GM18909 (cell line): ENCODE data around the gene RPL13A.
A peak's percentile ranks its signal among the peaks of the same experiment; 100 is the strongest.

Experiments used
- ATAC-seq: cut with Tn5 transposase; IDR thresholded peaks from one replicate; pipeline ENCODE4 v1.9.1; 2021; ENCODE audit warnings: mild to moderate bottlenecking; ENCODE audit not compliant: unreplicated experiment, poor library complexity

Gene RPL13A

DNA sequence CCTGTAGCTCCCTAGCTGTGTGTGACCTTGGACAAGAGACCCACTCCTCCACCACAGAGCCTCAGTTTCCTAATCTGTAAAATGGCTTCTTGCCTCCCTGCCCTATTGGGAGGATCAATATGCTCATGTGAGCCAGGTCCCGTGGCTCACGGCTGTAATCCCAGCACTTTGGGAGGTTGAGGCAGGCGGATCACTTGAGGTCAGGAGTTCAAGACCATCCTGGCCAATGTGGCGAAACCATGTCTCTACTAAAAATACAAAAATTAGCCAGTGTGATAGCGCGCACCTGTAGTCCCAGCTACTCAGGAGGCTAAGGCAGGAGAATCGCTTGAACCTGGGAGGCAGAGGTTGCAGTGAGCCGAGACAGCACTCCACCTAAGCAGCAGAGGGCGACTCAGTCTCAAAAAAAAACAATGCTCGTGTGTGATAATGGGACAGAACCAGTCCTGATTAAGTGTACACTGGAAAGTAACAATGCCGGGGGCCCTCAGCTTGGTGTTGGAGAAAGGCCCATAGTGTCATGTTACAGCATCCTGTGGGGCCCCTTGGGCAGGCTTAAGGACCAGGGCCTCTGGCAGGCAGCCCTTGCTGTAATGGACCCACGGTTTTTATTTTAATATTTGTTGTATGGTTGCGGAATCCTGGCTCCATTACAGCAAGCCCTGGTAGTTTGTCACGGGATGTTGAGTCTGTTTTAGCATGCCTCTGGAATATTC is 15.6 kb downstream of the RPL13A start:
- ATAC-seq: no peak

DNA sequence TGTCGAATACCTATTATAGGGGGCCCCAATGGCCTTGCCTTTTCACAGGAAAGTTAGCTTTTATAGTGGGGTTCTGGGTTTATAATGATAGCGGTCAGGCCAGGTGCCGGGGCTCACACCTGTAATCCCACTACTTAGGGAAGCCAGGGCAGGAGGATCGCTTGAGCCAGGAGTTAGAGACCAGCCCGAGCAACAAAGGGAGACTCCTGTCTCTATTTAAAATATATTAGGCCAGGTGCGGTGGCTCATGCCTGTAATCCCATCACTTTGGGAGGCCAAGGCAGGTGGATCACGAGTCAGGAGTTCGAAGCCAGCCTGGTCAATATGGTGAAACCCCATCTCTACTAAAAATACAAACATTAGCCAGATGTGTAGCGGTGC is 16.2 kb downstream of the RPL13A start:
- no peak for ATAC-seq

DNA sequence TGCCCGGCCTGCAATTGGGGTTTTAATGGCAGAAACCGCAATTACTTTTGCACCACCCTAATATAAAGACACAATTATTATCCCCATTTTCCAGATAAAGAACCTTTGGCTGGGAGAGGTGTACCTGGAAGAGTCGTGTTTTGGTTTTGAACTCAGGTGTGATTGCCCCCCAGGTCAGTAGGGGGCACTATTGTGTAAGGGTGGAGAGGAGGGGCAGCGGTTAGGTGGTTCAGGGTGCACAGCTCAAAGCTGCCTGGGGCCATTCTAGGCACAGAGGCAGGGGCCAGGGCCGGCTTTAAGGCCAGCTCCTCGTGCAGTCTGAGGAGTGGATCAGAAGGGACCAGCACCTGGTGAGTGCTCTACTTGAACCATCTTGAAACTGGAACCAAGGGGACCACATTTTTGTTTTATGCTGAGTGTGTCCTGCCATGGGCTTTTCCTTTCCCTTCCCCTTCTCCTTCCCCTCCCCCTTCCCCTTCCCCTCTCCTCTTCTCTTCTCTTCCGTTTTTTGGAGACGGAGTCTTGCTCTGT is 19.2 kb downstream of the RPL13A start:
- no peak for ATAC-seq

DNA sequence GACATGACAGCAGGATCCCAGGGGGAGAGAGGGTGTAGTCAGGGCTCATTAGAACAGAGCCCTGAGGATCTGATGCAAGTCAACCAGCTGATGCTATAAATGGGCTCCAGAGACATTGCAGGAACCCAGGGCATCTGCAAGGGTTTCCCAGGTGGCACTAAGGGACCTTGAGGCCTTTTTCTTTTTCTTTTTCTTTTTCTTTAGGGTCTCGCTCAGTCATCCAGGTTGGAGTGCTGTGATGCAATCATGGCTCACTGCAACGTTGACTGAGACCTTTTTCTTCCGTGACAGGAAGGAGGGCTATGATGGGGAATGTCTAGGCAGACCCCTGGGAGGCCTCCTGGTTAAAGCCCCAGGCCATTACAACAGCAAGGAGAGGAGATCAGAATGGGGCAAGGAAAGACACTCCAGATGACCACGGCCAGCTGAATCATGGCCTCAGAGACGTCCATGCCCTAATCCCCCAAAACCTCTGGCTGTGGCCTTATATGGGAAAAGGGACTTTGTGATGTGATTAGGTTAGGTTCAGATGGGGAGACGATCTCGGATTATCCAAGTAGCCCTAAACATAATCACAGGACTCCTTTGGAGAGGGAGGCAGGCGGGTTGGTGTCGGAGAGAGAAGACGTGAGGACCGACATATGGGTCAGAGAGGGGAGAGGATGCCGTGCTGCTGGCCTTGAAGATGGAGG is 20.5 kb downstream of the RPL13A start:
- ATAC-seq: no peak

DNA sequence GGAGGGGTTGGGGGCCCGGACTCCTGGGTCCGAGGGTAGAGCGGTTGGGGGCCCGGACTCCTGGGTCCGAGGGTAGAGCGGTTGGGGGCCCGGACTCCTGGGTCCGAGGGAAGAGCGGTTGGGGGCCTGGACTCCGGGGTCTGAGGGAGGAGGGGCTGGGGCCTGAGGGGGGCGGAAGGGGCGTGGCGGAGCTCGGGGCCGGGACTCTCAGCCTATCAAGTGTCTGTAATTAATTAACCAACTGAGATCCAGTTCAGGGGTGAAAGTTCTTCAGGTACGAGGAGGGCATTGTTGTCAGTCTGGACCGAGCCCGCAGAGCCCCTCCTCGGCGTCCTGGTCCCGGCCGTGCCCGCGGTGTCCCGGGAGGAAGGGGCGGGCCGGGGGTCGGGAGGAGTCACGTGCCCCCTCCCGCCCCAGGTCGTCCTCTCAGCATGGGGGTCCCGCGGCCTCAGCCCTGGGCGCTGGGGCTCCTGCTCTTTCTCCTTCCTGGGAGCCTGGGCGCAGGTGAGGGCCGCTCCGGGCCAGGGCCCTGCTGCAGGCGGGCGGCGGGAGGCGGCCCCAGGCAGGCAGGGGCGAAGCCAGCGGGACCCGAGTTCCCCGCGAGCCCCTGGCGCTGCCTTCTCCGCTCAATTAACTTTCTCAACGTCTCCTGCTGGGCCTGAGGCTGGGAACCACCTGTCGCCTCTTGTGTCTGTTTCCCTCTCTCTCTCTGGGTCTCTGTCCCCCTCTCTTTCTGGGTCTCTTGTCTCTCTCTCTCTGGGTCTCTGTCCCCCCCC is 25.8 kb downstream of the RPL13A start:
- no peak for ATAC-seq

DNA sequence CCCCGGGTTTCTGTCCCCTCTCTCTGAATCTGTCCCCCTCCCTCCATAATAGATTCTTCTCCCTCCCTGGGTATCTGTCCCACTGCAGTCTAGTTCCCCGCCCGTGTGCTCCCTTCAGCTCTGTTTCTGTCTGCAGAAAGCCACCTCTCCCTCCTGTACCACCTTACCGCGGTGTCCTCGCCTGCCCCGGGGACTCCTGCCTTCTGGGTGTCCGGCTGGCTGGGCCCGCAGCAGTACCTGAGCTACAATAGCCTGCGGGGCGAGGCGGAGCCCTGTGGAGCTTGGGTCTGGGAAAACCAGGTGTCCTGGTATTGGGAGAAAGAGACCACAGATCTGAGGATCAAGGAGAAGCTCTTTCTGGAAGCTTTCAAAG is 26.3 kb downstream of the RPL13A start:
- ATAC-seq: no peak

DNA sequence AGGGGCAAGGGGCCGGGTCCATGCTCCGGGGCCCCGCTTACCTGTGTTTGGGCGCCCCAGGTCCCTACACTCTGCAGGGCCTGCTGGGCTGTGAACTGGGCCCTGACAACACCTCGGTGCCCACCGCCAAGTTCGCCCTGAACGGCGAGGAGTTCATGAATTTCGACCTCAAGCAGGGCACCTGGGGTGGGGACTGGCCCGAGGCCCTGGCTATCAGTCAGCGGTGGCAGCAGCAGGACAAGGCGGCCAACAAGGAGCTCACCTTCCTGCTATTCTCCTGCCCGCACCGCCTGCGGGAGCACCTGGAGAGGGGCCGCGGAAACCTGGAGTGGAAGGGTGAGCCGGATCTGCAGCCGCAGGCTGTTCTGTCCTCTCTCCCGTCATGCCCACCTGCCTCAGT is 26.7 kb downstream of the RPL13A start:
- ATAC-seq: no peak

DNA sequence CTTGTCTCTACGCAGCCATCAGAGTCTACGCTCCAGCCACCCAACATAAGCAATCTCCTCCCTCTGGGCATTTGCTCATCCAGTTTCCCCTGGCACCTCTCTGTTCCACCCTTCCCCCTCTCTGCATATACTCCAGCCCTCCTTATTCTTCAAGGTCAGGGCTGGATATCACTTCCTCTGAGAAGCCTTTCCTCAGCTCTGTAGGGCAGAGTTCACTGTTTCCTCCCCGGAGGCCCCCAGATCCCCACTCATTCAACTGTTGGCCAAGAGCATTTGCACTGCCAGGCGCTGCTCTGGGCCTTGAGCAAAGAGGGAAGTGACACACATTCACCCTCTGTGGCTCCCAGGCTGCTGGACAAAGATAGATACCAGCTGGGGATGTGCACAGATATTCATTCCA is 28.4 kb downstream of the RPL13A start:
- ATAC-seq: no peak

DNA sequence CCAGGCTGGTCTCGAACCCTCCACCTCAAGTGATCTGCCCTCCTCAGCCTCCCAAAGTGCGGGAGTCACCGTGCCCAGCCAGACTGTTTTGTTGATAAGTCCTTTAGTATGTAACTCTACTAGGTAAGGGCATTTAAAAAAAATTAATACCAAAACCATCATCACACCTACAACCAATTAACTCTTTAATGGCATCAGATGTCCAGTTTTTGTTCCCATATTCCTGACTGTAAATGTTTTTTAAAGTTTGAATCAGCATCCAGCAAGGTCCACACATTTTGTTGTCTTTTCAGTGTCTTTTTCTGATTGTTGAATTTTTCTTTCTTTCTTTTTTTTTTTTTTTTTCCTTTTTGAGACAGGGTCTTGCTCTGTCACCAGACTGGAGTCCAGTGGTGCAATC is 30.6 kb downstream of the RPL13A start:
- ATAC-seq: no peak

DNA sequence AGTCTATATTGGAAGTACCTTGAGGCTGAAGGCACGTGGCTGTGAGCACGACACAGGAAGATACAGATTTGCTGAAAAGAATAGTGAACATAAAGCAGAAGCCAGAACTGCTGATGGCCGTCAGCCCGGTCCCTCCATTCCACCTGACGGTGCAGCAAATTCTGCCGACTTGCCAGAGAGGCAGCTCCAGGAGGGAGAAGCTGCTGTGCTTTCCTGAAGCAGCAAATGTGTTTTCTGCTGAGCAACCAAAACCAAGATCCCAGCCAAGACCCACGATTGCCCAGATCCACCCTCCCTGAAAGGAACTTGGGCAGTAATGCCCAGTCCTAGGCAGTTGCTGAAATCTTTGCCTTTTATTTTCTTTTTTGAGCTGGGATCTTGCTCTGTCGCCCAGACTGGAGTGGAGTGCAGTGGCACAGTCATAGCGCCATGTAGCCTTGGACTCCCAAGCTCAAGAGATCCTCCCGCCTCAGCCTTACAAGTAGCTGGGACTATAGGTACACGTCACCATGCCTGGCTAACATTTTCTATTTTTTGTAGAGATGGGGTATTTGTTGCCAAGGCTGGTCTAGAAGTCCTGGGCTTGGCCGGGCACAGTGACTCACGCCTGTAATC is 33.4 kb downstream of the RPL13A start:
- ATAC-seq: no peak

DNA sequence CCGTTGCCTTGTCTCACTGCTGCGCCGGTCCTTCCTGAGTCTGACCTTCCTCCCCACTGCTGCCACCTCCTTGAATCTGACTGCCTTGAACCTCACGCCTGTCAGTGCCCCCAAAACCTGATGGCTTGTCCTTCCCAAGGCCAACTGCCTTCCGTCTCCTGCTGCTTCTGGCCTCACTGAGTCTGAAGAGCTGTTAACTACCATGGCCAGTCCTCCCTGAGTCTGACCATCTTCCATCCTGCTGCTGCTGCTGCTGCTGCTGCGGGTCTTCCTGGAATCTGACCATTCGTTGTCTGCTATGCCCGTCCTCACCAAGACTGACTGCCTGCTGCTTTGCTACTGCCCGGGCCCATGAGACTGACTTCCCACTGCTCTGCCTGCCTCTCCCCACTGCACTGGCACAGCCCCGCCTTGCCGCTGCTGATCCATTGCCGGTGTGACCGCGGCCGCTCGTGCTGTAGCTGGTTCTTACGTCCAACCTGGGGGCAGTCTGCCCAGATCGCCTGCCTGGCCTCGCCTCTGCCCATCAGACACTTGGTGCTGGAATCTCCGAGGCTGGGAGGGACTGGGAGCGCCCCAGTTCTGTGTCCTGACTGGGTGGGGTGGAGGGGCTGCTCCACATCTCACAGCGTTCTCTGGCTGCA is 37.5 kb downstream of the RPL13A start:
- no peak for ATAC-seq

DNA sequence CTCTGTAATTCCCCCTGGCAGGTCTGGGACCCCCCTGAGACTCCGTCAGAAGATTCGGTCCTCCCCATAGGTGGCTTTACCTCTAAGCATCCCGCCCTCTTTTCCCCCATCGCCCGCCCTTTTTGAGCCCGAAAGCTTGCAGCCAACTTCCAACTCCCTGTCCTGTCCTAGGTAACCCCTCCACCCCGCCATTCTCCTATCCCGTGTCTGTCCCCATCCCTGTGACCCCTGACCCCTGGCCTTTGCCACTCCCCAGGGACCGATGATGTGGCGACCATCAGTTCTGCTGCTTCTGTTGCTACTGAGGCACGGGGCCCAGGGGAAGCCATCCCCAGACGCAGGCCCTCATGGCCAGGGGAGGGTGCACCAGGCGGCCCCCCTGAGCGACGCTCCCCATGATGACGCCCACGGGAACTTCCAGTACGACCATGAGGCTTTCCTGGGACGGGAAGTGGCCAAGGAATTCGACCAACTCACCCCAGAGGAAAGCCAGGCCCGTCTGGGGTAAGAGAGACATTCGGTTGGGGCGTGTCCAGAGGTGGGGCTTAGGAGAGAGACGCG is 40.9 kb downstream of the RPL13A start:
- no peak for ATAC-seq

DNA sequence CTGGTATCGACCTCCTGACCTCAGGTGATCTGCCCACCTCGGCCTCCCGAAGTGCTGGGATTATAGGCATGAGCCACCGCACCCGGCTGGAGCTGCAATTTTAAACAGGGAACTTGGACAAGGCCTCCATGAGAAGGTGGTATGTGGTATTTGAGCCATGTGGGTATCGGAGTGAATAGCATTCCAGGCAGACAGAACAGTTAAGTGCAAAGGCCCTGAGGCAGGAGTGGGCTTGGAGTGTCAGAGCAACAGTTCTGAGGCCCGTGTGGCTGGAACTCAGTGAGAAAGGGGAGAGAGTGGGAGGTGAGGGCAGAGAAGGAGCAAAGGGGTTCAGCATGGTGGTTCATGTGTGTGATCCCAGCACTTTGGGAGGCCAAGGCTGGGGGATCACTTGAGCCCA is 43.3 kb downstream of the RPL13A start:
- no peak for ATAC-seq

DNA sequence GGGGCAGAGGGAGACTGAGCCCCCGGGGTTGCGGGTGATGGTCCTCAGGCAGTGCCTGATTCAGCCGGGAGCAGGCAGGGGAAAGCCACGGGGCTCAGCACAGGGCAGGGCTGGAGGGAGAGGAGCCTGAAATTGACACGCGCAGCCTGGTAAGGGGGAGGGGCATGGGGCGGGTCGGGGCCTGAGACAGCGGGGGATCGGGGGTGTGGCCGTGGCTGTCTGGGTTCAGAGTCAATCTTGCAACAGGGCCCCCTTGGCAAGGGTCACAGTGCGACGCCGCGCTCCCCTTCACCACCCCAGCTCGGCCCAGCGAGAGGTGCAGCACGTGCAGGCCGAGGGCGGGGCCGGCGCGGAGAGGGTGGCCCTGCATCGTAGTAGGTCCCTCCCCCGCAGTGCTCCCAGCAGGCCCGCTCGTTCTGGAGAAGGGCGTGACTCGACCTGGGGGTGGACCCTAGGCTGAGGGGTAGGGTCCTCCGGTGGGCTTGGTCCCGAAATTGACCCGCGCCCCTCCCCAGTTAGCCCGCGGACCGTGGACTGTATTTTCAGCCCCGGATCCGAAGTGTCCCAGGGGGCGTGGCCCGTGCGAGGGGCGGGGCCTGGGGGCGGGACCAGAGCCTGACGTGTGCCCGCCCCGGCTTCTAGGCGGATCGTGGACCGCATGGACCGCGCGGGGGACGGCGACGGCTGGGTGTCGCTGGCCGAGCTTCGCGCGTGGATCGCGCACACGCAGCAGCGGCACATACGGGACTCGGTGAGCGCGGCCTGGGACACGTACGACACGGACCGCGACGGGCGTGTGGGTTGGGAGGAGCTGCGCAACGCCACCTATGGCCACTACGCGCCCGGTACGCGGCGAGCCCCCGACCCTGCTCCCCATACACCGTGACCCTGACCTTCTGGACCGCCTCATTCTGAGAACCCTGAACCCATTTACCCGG is 46.4 kb downstream of the RPL13A start:
- peak; percentile 75 for ATAC-seq

DNA sequence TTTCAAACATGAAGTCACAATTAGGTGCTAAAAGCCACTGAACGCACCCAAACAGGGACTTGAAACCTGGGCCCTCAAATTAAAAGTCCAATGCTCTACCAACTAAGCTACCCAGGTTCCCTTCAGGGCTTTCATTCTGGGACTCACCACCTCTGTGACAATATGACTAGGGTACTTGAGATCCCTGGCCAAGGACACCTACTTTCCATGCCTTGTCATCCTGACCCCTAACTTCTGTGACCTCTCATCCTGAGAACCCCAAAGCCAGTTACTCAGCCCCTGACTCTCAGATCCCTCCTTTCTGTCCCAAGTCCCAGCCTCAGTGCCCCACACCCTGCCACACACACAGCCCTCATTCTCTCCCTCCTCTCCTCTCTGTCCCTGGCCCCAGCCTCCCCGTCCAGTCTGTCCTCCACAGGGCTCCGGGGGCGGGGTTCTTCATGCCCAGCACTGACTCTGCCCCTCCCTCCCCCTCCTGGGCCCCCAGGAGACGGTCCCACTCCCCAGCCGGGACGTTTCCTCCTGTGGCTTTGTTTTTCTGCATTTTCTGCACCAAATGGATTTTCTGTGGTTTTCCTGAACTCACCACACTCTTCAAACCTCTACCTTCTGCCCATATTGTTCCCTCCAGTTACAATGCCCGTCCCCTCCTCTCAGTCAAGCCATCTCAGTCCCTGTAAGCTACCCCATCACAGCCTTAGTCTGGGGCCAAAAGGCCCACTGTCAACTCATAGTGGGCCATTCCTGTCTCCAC is 47.4 kb downstream of the RPL13A start:
- no peak for ATAC-seq

DNA sequence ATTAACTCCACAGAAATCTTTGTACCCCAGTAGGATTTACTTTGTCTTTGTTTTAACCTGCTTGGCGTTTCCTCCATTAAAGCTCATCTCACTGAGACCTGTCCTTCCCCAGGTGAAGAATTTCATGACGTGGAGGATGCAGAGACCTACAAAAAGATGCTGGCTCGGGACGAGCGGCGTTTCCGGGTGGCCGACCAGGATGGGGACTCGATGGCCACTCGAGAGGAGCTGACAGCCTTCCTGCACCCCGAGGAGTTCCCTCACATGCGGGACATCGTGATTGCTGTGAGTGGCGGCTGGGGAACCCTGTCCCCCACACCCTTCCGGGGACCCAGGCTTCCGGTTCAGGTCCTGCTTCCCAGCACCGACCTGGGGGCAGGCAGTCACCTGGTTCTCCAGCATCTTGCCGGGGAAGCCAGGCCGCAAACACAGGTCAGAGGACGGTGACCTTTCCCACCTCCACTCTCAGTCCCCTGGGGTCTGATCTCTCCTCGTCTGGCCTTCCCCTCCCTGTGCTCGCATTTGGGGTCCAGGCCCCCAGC is 49.6 kb downstream of the RPL13A start:
- no peak for ATAC-seq

DNA sequence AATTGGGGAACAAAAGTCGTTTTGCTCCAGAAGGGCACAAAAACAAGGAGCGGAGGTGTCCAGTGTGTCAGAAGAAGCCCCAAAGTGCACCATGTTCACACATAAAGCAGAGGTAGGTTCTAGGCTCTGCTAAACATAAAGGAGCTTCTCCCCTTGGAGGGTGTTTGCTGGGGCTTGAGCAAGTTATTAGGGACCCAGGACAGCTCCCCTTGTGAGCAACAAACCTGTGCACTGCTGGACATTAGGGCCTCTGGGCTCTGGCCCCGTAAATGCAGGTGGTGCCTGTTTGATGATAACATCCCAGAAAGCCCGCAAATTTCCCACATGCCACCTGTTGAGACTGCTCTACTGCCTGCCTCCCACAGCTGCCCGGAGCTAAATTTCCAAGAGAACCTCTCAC is 51.2 kb downstream of the RPL13A start:
- ATAC-seq: no peak
